Glutamatergic neuron (in vitro differentiated cells): ENCODE data around the gene ACSBG1. TPM values are rescaled to one million over a fixed set of nuclear protein-coding genes. Genes with fewer than 3 reads are reported as not detected.

ENCODE experiments used
- DNase-seq: peaks from one replicate; pipeline ENCODE4 v3.0.0; 2022
- H3K27ac Mint-ChIP-seq: one replicate; pipeline ENCODE4 v1.8.0; 2020; ENCODE audit warnings: mild to moderate bottlenecking, mixed read lengths, inconsistent platforms; ENCODE audit not compliant: unreplicated experiment
- H3K27me3 Mint-ChIP-seq: one replicate; pipeline ENCODE4 v1.8.0; 2020; ENCODE audit warnings: mild to moderate bottlenecking, moderate library complexity, mixed read lengths, inconsistent platforms; ENCODE audit not compliant: unreplicated experiment
- H3K36me3 Mint-ChIP-seq: one replicate; pipeline ENCODE4 v1.8.0; 2020; ENCODE audit warnings: mild to moderate bottlenecking, mixed read lengths, inconsistent platforms; ENCODE audit not compliant: unreplicated experiment
- H3K4me1 Mint-ChIP-seq: one replicate; pipeline ENCODE4 v1.8.0; 2020; ENCODE audit warnings: mild to moderate bottlenecking, low read depth, mixed read lengths, inconsistent platforms; ENCODE audit not compliant: unreplicated experiment
- H3K4me3 Mint-ChIP-seq: one replicate; pipeline ENCODE4 v1.8.0; 2020; ENCODE audit warnings: mild to moderate bottlenecking, mixed read lengths, inconsistent platforms; ENCODE audit not compliant: unreplicated experiment
- H3K9me3 Mint-ChIP-seq: one replicate; pipeline ENCODE4 v1.8.0; 2020; ENCODE audit warnings: mild to moderate bottlenecking, moderate library complexity, mixed read lengths, inconsistent platforms; ENCODE audit not compliant: unreplicated experiment
- total RNA-seq: library from RNA; stranded (reverse); fragmentation: NEBNext Ultra II Directional; extraction: Animal tissue kit (Norgen Biotek cat#: 25700); gene quantifications from one replicate; pipeline ENCODE4 v1.2.1, GENCODE V29; 2021; ENCODE audit not compliant: unreplicated experiment
- TF ChIP-seq, protein P1 (sequence below): fragments of 200-600 bp; sonication (generic); IDR thresholded peaks from one replicate; pipeline ENCODE4 v1.5.0; 2021; ENCODE audit not compliant: partially characterized antibody, unreplicated experiment

The ACSBG1 gene
- total RNA-seq, 1 donor from 2014 or later: not detected

- peak; percentile 91 for DNase-seq
- peak within 1 kb of the TSS; percentile 98 for H3K4me3 Mint-ChIP-seq
- H3K27ac Mint-ChIP-seq: peak within 1 kb of the TSS; percentile 99
- TF ChIP-seq, protein P1, sequence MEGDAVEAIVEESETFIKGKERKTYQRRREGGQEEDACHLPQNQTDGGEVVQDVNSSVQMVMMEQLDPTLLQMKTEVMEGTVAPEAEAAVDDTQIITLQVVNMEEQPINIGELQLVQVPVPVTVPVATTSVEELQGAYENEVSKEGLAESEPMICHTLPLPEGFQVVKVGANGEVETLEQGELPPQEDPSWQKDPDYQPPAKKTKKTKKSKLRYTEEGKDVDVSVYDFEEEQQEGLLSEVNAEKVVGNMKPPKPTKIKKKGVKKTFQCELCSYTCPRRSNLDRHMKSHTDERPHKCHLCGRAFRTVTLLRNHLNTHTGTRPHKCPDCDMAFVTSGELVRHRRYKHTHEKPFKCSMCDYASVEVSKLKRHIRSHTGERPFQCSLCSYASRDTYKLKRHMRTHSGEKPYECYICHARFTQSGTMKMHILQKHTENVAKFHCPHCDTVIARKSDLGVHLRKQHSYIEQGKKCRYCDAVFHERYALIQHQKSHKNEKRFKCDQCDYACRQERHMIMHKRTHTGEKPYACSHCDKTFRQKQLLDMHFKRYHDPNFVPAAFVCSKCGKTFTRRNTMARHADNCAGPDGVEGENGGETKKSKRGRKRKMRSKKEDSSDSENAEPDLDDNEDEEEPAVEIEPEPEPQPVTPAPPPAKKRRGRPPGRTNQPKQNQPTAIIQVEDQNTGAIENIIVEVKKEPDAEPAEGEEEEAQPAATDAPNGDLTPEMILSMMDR: peak; percentile 81
- H3K27me3 Mint-ChIP-seq: peaks cover 14% of the 10 kb centered on the region
- peaks cover 2% of the 10 kb centered on the region for H3K9me3 Mint-ChIP-seq
- H3K36me3 Mint-ChIP-seq: no peaks in the 10 kb centered on the region
- H3K4me1 Mint-ChIP-seq: peaks cover 49% of the 10 kb centered on the region
Observed at GRCh38 chr15:78131295-78132061, 102.9 kb downstream of the ACSBG1 start, which contains the start of gene CIB2. Gene CIB2 (minus strand): TSS chr15:78131445. CDS start chr15:78131215, 230 bp downstream.

DNA sequence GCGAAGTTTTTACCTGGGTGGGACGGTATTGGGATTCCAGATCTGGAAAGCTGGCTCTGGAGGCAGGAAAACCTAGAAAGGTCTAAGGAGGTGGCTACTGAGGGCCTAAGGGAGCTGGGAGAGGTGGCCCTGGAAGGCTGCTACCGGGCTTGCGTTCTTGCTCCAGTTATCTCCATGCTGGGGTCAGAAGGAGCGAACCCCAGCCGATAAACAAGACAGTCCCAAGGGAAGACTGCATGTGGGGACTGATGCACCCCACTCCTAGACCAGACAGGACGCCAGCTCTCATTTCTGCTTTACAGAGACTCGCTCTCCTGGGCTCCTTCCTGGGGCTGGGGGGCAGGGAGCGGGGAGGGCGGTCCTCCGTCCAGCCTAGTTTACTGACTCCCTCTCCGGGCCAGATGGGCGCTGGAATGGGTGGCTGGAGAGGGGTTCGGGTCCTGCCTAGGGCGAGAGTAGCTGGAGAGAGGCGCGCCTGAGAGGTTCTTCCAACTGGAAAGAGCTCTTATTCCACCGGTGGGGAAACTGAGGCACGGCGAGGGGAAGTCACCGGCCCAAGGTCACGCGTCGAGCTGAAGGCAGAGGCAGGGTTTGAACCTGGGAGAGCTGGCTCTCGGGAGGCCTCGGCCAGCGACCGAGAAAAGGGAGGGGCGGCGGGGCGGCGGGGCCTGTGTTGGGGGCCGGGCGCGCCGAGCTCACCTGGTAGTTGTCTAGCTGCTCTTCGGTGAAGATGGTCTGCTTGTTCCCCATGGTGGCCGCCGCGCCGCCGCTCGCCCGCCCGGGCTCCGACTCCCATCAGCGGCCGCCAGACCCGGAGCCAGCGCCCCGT is 103.7 kb downstream of the ACSBG1 start:
- H3K4me1 Mint-ChIP-seq: peaks cover 43% of the 10 kb centered on the region
- peak; percentile 60 for DNase-seq
- peak overlapping the region; percentile 87 for H3K27ac Mint-ChIP-seq
- TF ChIP-seq, protein P1: no peak
- H3K27me3 Mint-ChIP-seq: peaks cover 12% of the 10 kb centered on the region
- H3K4me3 Mint-ChIP-seq: peak overlapping the region; percentile 91
- H3K36me3 Mint-ChIP-seq: no peaks in the 10 kb centered on the region
- no peaks in the 10 kb centered on the region for H3K9me3 Mint-ChIP-seq

- H3K36me3 Mint-ChIP-seq: no peaks in the 10 kb centered on the region
- H3K4me3 Mint-ChIP-seq: peak overlapping the region; percentile 91
- H3K27me3 Mint-ChIP-seq: peaks cover 12% of the 10 kb centered on the region
- no peak for DNase-seq
- no peaks in the 10 kb centered on the region for H3K9me3 Mint-ChIP-seq
- TF ChIP-seq, protein P1: no peak
- H3K27ac Mint-ChIP-seq: no peak overlapping the region
- H3K4me1 Mint-ChIP-seq: peaks cover 47% of the 10 kb centered on the region
Observed at GRCh38 chr15:78129751-78130287, 104.5 kb downstream of the ACSBG1 start.

- TF ChIP-seq, protein P1: no peak
- H3K36me3 Mint-ChIP-seq: no peaks in the 10 kb centered on the region
- H3K27ac Mint-ChIP-seq: peak overlapping the region; percentile 38
- H3K9me3 Mint-ChIP-seq: no peaks in the 10 kb centered on the region
- DNase-seq: no peak
- peak overlapping the region; percentile 91 for H3K4me3 Mint-ChIP-seq
- peaks cover 12% of the 10 kb centered on the region for H3K27me3 Mint-ChIP-seq
- H3K4me1 Mint-ChIP-seq: peaks cover 44% of the 10 kb centered on the region
Observed at GRCh38 chr15:78129077-78129750, 105.2 kb downstream of the ACSBG1 start.
